C4-2B (cell line): ENCODE results near the gene UBQLN3.

Source experiments
- ZFX ChIP-seq: fragments of 450-650 bp; IDR thresholded peaks from 2 replicates; pipeline ENCODE4 v1.6.1; 2017
- TF ChIP-seq, protein P1 (sequence below): fragments of 450-650 bp; conservative IDR thresholded peaks from 2 replicates; pipeline ENCODE4 v1.5.1; 2017; ENCODE audit warnings: mild to moderate bottlenecking

DNA sequence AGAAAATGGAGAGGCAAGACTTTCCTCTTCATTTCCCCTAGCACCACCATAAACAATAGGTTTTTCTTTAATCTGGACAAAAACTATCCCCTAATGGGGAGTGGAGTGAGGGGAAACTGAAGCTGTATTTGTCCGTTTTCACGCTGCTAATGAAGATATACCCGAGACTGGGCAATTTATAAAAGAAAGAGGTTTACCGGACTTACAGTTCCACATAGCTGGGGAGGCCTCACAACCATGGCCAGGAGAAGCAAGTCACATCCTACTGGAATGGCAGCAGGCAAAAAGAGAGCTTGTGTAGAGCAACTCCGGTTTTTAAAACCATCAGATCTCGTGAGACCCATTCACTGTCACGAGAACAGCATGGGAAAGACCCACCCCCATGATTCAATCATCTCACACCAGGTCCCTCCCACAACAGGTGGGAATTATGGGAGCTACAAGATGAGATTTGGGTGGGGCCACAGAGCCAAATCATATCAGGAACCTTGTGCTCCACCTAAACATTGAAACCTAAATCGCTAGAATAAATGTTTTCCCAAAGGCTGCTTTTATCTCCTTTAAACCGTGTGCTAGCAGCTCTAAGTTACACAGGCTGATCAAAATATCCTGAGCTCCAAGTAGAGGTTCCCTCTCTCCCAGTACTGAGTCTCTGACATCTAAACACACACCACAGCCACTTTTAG lies 4.3 kb downstream of the UBQLN3 start:
- TF ChIP-seq, protein P1, sequence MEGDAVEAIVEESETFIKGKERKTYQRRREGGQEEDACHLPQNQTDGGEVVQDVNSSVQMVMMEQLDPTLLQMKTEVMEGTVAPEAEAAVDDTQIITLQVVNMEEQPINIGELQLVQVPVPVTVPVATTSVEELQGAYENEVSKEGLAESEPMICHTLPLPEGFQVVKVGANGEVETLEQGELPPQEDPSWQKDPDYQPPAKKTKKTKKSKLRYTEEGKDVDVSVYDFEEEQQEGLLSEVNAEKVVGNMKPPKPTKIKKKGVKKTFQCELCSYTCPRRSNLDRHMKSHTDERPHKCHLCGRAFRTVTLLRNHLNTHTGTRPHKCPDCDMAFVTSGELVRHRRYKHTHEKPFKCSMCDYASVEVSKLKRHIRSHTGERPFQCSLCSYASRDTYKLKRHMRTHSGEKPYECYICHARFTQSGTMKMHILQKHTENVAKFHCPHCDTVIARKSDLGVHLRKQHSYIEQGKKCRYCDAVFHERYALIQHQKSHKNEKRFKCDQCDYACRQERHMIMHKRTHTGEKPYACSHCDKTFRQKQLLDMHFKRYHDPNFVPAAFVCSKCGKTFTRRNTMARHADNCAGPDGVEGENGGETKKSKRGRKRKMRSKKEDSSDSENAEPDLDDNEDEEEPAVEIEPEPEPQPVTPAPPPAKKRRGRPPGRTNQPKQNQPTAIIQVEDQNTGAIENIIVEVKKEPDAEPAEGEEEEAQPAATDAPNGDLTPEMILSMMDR = no peak
- TF ChIP-seq ZFX = no peak
